Esophagus muscularis mucosa (tissue), 4 donors: ENCODE measurements around the gene NUDT4. TPM values are rescaled to one million over a fixed set of nuclear protein-coding genes. Genes with fewer than 3 reads are reported as not detected.

Experiments
- DNase-seq: peaks from one replicate; pipeline ENCODE4 v3.0.0-alpha.2; 2017; ENCODE audit errors: extremely low spot score
- H3K27ac ChIP-seq, 4 donors: fragments of 200-600 bp; sonication (generic); replicated peaks in 1 of 4; 1 replicate in 3 of 4; 2 replicates in 1 of 4; pipeline ENCODE4 v1.5.1; 2016 to 2019; ENCODE audit warnings: mild to moderate bottlenecking in 1 of 4
- H3K27me3 ChIP-seq, 4 donors: fragments of 200-600 bp; sonication (generic); one replicate each; pipeline versions ENCODE4 v1.5.1 to v1.6.0; 2016 to 2019
- H3K36me3 ChIP-seq, 4 donors: fragments of 200-600 bp; sonication (generic); one replicate each; pipeline ENCODE4 v1.5.1; 2016 to 2019
- H3K4me1 ChIP-seq, 4 donors: fragments of 200-600 bp; sonication (generic); one replicate each; pipeline ENCODE4 v1.5.1; 2016 to 2019
- H3K4me3 ChIP-seq, 4 donors: fragments of 200-600 bp; sonication (generic); 1 replicate in 2 of 4; 2 replicates in 2 of 4; pipeline ENCODE4 v1.5.1; 2016 to 2019; ENCODE audit warnings: mild to moderate bottlenecking in 4 of 4, moderate library complexity in 1 of 4
- H3K9me3 ChIP-seq, 4 donors: fragments of 200-600 bp; sonication (generic); 1 replicate in 3 of 4; 2 replicates in 1 of 4; pipeline ENCODE4 v1.5.1; 2016 to 2019
- EP300 ChIP-seq: sonication (generic); formaldehyde crosslinking; IDR thresholded peaks from one replicate; pipeline ENCODE4 v1.6.1; 2017; ENCODE audit warnings: antibody characterized with exemption
- POLR2A ChIP-seq: fragments of 450-650 bp; IDR thresholded peaks from one replicate; pipeline ENCODE4 v1.6.1; 2017; ENCODE audit warnings: antibody characterized with exemption, moderate library complexity, mild to moderate bottlenecking, low read depth
- POLR2AphosphoS5 ChIP-seq, 2 donors: sonication (generic); formaldehyde crosslinking; IDR thresholded peaks; one replicate each; pipeline ENCODE4 v1.6.1; 2017; ENCODE audit warnings: antibody characterized with exemption in 2 of 2
- WGBS: methylation state at CpG from one replicate; pipeline ENCODE4 v1.1.5; 2018; 5-methylcytosine and 5-hydroxymethylcytosine counted together
- intact Hi-C: fragments of 100-400 bp; cut with DNase I; formaldehyde crosslinking; loops from one replicate; pipeline ENCODE4 v1.15.1; 2023
- total RNA-seq, 4 donors: library from RNA; depleted of rRNA; stranded (reverse); fragments of >200 nt; gene quantifications; one replicate each; pipeline versions ENCODE4 v1.1.0 to v1.2.1, GENCODE V29; 2016
- TF ChIP-seq, protein P1 (sequence below), 3 experiments: fragments of 200-600 bp in 2 of 3; fragments of 450-650 bp in 1 of 3; sonication (generic) in 2 of 3; IDR thresholded peaks; one replicate each; pipeline ENCODE4 v1.5.1; 2017 to 2019; ENCODE audit warnings: antibody characterized with exemption in 3 of 3, mild to moderate bottlenecking in 2 of 3, moderate library complexity in 1 of 3

Gene NUDT4
- total RNA-seq, 4 donors from 2014 or later = 93.0 to 238 (median 112) TPM

DNA sequence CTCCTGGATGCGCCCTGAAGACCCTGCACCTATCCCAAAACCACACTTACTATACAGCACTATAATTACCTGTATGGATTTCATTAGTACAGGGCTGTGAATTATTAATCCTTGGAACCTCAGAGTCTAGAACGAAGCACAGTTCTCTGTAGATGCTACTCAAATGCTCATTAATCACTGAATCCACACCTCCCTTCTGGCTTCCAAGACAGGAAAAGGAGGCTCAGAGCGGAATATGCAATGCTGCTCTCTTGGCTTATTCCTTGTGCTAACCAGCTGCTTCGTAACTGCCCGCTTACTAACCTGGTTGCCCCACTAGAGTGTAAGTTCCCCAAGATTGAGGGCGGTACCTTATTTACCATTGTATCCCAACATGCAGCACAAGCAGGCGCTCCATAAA, 39.1 kb upstream of the NUDT4 start:
- H3K4me3 ChIP-seq = no peak overlapping the region
- peaks cover 0 to 7% (median 2%) of the 10 kb centered on the region in 4 donors for H3K4me1 ChIP-seq
- no peak overlapping the region for H3K27ac ChIP-seq
- intact Hi-C loops = no loop called here
- TF ChIP-seq POLR2A (no peak), POLR2AphosphoS5 (IDR thresholded peaks at IDR 0.05) (no peak), EP300 (no peak)
- TF ChIP-seq, protein P1, sequence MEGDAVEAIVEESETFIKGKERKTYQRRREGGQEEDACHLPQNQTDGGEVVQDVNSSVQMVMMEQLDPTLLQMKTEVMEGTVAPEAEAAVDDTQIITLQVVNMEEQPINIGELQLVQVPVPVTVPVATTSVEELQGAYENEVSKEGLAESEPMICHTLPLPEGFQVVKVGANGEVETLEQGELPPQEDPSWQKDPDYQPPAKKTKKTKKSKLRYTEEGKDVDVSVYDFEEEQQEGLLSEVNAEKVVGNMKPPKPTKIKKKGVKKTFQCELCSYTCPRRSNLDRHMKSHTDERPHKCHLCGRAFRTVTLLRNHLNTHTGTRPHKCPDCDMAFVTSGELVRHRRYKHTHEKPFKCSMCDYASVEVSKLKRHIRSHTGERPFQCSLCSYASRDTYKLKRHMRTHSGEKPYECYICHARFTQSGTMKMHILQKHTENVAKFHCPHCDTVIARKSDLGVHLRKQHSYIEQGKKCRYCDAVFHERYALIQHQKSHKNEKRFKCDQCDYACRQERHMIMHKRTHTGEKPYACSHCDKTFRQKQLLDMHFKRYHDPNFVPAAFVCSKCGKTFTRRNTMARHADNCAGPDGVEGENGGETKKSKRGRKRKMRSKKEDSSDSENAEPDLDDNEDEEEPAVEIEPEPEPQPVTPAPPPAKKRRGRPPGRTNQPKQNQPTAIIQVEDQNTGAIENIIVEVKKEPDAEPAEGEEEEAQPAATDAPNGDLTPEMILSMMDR (IDR thresholded peaks at IDR 0.05) = no peak
- H3K27me3 ChIP-seq = no peaks in the 10 kb centered on the region
- 96% methylated on average over 7 of the region's 7 CpGs for WGBS
- no peaks in the 10 kb centered on the region for H3K36me3 ChIP-seq
- no peaks in the 10 kb centered on the region for H3K9me3 ChIP-seq
- no peak for DNase-seq

GRCh38 chr12:93339695-93340094, 38.0 kb upstream of the NUDT4 start:
- no peaks in the 10 kb centered on the region for H3K27me3 ChIP-seq
- peaks cover 0 to 7% (median 2%) of the 10 kb centered on the region in 4 donors for H3K4me1 ChIP-seq
- intact Hi-C loops = no loop called here
- DNase-seq = no peak
- H3K27ac ChIP-seq = no peak overlapping the region
- 91% methylated on average over 4 of the region's 4 CpGs for WGBS
- no peak overlapping the region for H3K4me3 ChIP-seq
- no peaks in the 10 kb centered on the region for H3K36me3 ChIP-seq
- TF ChIP-seq POLR2A (no peak), POLR2AphosphoS5 (IDR thresholded peaks at IDR 0.05) (no peak), EP300 (no peak)
- TF ChIP-seq, protein P1 (IDR thresholded peaks at IDR 0.05) = no peak
- H3K9me3 ChIP-seq = no peaks in the 10 kb centered on the region

- no peak overlapping the region for H3K4me3 ChIP-seq
- no peak for DNase-seq
- no peak overlapping the region for H3K27ac ChIP-seq
- peaks cover 0 to 3% (median under 1%) of the 10 kb centered on the region in 4 donors for H3K4me1 ChIP-seq
- 57% methylated on average over 3 of the region's 3 CpGs for WGBS
- no peaks in the 10 kb centered on the region for H3K9me3 ChIP-seq
- no peaks in the 10 kb centered on the region for H3K36me3 ChIP-seq
- TF ChIP-seq, protein P1 (IDR thresholded peaks at IDR 0.05) = no peak
- no peak for TF ChIP-seq POLR2A
- no peak for TF ChIP-seq EP300
- no peak for TF ChIP-seq POLR2AphosphoS5 (IDR thresholded peaks at IDR 0.05)
- intact Hi-C loops = no loop called here
- no peaks in the 10 kb centered on the region for H3K27me3 ChIP-seq
Observed at GRCh38 chr12:93341409-93342049, 36.2 kb upstream of the NUDT4 start.

GRCh38 chr12:93347054-93347785, 30.5 kb upstream of the NUDT4 start:
- WGBS = 65% methylated on average over 8 of the region's 8 CpGs
- Histone ChIP-seq H3K36me3 (no peaks in the 10 kb centered on the region), H3K4me3 (no peak overlapping the region), H3K27ac (no peak overlapping the region), H3K27me3 (no peaks in the 10 kb centered on the region), H3K4me1 (peaks cover 0 to 12% (median 0%) of the 10 kb centered on the region in 4 donors), H3K9me3 (no peaks in the 10 kb centered on the region)
- TF ChIP-seq POLR2A (no peak), POLR2AphosphoS5 (IDR thresholded peaks at IDR 0.05) (no peak), EP300 (no peak)
- TF ChIP-seq, protein P1 (IDR thresholded peaks at IDR 0.05) = no peak
- intact Hi-C loops = no loop called here
- no peak for DNase-seq
